GM12878 (cell line): ENCODE data around the gene NAA38. TPM values are rescaled to one million over a fixed set of nuclear protein-coding genes. Genes with fewer than 3 reads are reported as not detected.
A peak's percentile ranks its signal among the peaks of the same experiment; 100 is the strongest.

ENCODE experiments used
- ATAC-seq: fragments of 200-7000 bp; cut with Tn5 transposase; 3 replicates; pipeline ENCODE4 v1.9.1; 2020; ENCODE audit warnings: mild to moderate bottlenecking, moderate library complexity
- BruUV-seq: library from RNA; stranded (reverse); fragments of 400-500 nt; replicated peaks from 2 replicates; lab custom pipeline; 2021; lab: Mats Ljungman, UMichigan
- CTCF ChIA-PET: fragments of 300-600 bp; sonication (Branson Sonifier 250); formaldehyde crosslinking; extraction: SDS; loops from one replicate; lab custom pipeline; 2021; ENCODE audit warnings: inconsistent platforms; lab: Yijun Ruan, JAX
- POLR2A ChIA-PET: fragments of 350-600 bp; formaldehyde crosslinking; extraction: SDS; loops from one replicate; lab custom pipeline; 2021; ENCODE audit warnings: inconsistent platforms; lab: Charles Lee
- RAD21 ChIA-PET: fragments of 300-600 bp; sonication (Branson Sonifier 250); formaldehyde crosslinking; loops from one replicate; lab custom pipeline; 2023; ENCODE audit warnings: antibody characterized with exemption; ENCODE audit not compliant: unreplicated experiment; lab: Charles Lee
- SMC1A ChIA-PET: fragments of 300-600 bp; sonication (Branson Sonifier 250); formaldehyde crosslinking; loops from one replicate; lab custom pipeline; 2023; ENCODE audit not compliant: unreplicated experiment, uncharacterized antibody; lab: Charles Lee
- DNase-seq: peaks from one replicate; pipeline ENCODE4 v3.0.0-alpha.2; 2011; ENCODE audit warnings: low read depth, low spot score
- FAIRE-seq: peaks from 3 replicates; lab custom pipeline; 2011; peaks lifted over from hg19 to GRCh38; lab: Jason Lieb, UNC
- H2AFZ ChIP-seq: 2 replicates; pipeline ENCODE4 v1.6.0; 2011; ENCODE audit warnings: low read depth, low read length, control low read depth; ENCODE audit not compliant: control insufficient read depth
- H3K27ac ChIP-seq: 2 replicates; pipeline ENCODE4 v1.5.1; 2011; ENCODE audit warnings: control low read depth; ENCODE audit not compliant: control insufficient read depth, insufficient read depth
- H3K27me3 ChIP-seq, 2 experiments: replicated peaks in 1 of 2; 2 replicates each; pipeline versions ENCODE4 v1.6.0 to v1.6.1; 2011; ENCODE audit warnings: low read length in 1 of 2; ENCODE audit not compliant: control insufficient read depth in 2 of 2, insufficient read depth in 2 of 2
- H3K36me3 ChIP-seq, 2 experiments: 2 replicates each; pipeline ENCODE4 v1.5.1; 2011; ENCODE audit warnings: low read length in 1 of 2; ENCODE audit not compliant: control insufficient read depth in 2 of 2, insufficient read depth in 2 of 2
- H3K4me1 ChIP-seq: 2 replicates; pipeline ENCODE4 v1.6.1; 2011; ENCODE audit warnings: mild to moderate bottlenecking, low read length, moderate library complexity, mixed read lengths; ENCODE audit not compliant: control insufficient read depth, insufficient read depth
- H3K4me2 ChIP-seq: 2 replicates; pipeline ENCODE4 v1.6.0; 2011; ENCODE audit warnings: control low read depth; ENCODE audit not compliant: control insufficient read depth, insufficient read depth
- H3K4me3 ChIP-seq: fragments of 200-600 bp; sonication (generic); 2 replicates; pipeline ENCODE4 v1.5.1; 2016
- H3K79me2 ChIP-seq: 2 replicates; pipeline ENCODE4 v1.6.0; 2011; ENCODE audit warnings: low read length; ENCODE audit not compliant: control insufficient read depth, insufficient read depth
- H3K9ac ChIP-seq: 2 replicates; pipeline ENCODE4 v1.8.0; 2011; ENCODE audit warnings: low read length, control low read depth, mixed read lengths; ENCODE audit not compliant: control insufficient read depth, insufficient read depth
- H3K9me3 ChIP-seq: replicated peaks from 3 replicates; pipeline ENCODE4 v1.5.1; 2011; ENCODE audit warnings: mild to moderate bottlenecking, low read length; ENCODE audit not compliant: control insufficient read depth, insufficient read depth
- H4K20me1 ChIP-seq: 2 replicates; pipeline ENCODE4 v1.6.0; 2011; ENCODE audit not compliant: control insufficient read depth, insufficient read depth
- BRCA1 ChIP-seq: IDR thresholded peaks from 2 replicates; pipeline ENCODE4 v1.6.1; 2011; ENCODE audit warnings: low read depth, low read length, improper control_type of control experiment
- EGR1 ChIP-seq, 2 experiments: IDR thresholded peaks; 1 replicate in 1 of 2; 2 replicates in 1 of 2; pipeline ENCODE4 v1.6.1; 2011 to 2012; ENCODE audit warnings: low read depth in 2 of 2, low read length in 2 of 2, borderline replicate concordance in 1 of 2, mild to moderate bottlenecking in 1 of 2, moderate library complexity in 1 of 2
- EP300 ChIP-seq, 2 experiments: fragments of 150-350 bp in 1 of 2; IDR thresholded peaks; 2 replicates each; pipeline ENCODE4 v1.6.1; 2011 to 2012; ENCODE audit warnings: low read depth in 2 of 2, low read length in 2 of 2, borderline replicate concordance in 1 of 2, improper control_type of control experiment in 1 of 2, inconsistent platforms in 1 of 2; ENCODE audit not compliant: control insufficient read depth in 1 of 2
- FOXK2 ChIP-seq: fragments of 450-650 bp; IDR thresholded peaks from 2 replicates; pipeline ENCODE4 v1.6.1; 2017; ENCODE audit warnings: mild to moderate bottlenecking, moderate library complexity
- IKZF2 ChIP-seq, 2 experiments: fragments of 450-650 bp; IDR thresholded peaks; 2 replicates each; pipeline ENCODE4 v1.6.1; 2017; ENCODE audit warnings: mild to moderate bottlenecking in 2 of 2, moderate library complexity in 2 of 2
- PAX5 ChIP-seq: IDR thresholded peaks from 2 replicates; pipeline ENCODE4 v1.6.1; 2011; ENCODE audit warnings: low read depth, low read length, borderline replicate concordance
- SPI1 ChIP-seq: IDR thresholded peaks from 2 replicates; pipeline ENCODE4 v1.6.1; 2011; ENCODE audit warnings: low read depth, mild to moderate bottlenecking, low read length, moderate library complexity, borderline replicate concordance; ENCODE audit not compliant: insufficient read depth
- ZBTB11 ChIP-seq: fragments of 450-650 bp; formaldehyde crosslinking; IDR thresholded peaks from 2 replicates; pipeline ENCODE4 v1.5.0; 2022; ENCODE audit warnings: mild to moderate bottlenecking, missing genetic modification characterization
- ZBTB40 ChIP-seq: fragments of 450-650 bp; IDR thresholded peaks from 2 replicates; pipeline ENCODE4 v1.6.1; 2016; ENCODE audit warnings: mild to moderate bottlenecking, moderate library complexity, borderline replicate concordance
- WGBS: methylation state at CpG from one replicate; pipeline ENCODE4 v1.1.6; 2016; ENCODE audit warnings: low lambda C conversion rate; ENCODE audit not compliant: insufficient replicate concordance, insufficient coverage; ENCODE audit errors: missing lambda C conversion rate; 5-methylcytosine and 5-hydroxymethylcytosine counted together
- in situ Hi-C: fragments of 300-500 bp; cut with MboI; formaldehyde crosslinking; loops from 9 replicates; pipeline ENCODE4 v1.14.3; 2018; ENCODE audit warnings: mixed read lengths
- intact Hi-C: fragments of 100-400 bp; cut with micrococcal nuclease; formaldehyde crosslinking; loops from one replicate; pipeline ENCODE4 v1.14.2; 2022; ENCODE audit not compliant: unreplicated experiment
- polyA plus RNA-seq, 11 experiments: library from polyadenylated mRNA; depleted of rRNA in 4 of 11; unstranded in 6 of 11; stranded (reverse) in 5 of 11; fragments of >200 nt; fragmentation: Nextera tagmentation in 4 of 11; fragmentation: Illumina TruSeq in 1 of 11; extraction: Ambion mirVana in 4 of 11; extraction: Trizol in 1 of 11; gene quantifications; 1 replicate in 1 of 11; 2 replicates in 10 of 11; pipeline versions ENCODE4 v1.2.1 to v1.2.3, GENCODE V29; 2011 to 2016; ENCODE audit warnings: inconsistent platforms in 2 of 11, missing spikeins in 2 of 11, low read depth in 1 of 11
- total RNA-seq, 4 experiments: library from RNA; depleted of rRNA in 3 of 4; stranded (reverse); fragments of >200 nt in 3 of 4; fragmentation: Illumina TruSeq in 1 of 4; extraction: Trizol in 1 of 4; gene quantifications; 2 replicates each; pipeline versions ENCODE4 v1.2.1 to v1.2.3, GENCODE V29; 2013 to 2021

The NAA38 gene
- total and polyA plus RNA-seq, 10 of the 15 experiments (the other 5 are each of a cell fraction or from before 2014, with no cell fraction given): 31.5 to 337 (median 215) TPM

GRCh38 chr17:7880076-7880868 is 22.9 kb upstream of the NAA38 start (continued):
- peak; percentile 79 to 87; a peak in 3 of 4 replicates for TF ChIP-seq IKZF2 (IDR thresholded peaks at IDR 0.05)
- TF ChIP-seq SPI1: peak; percentile 56; the same call in 1 of the 2 replicates
- TF ChIP-seq ZBTB11 (CRISPR knock-in tag): no peak
- TF ChIP-seq PAX5: no peak
- TF ChIP-seq EP300 (IDR thresholded peaks at IDR 0.05; ENCODE audit: borderline replicate concordance in 1 of 2, control insufficient read depth in 1 of 2, low read depth in 2 of 2, low read length in 2 of 2): no peak
- no peak for TF ChIP-seq BRCA1

- FAIRE-seq (no peak), DNase-seq (no peak), ATAC-seq (no peak)
- in situ Hi-C loops (no loop called here), intact Hi-C loops (no loop called here)
- H3K4me1 ChIP-seq: peaks cover 19% of the 10 kb centered on the region
- 69% methylated on average over 7 of the region's 7 CpGs for whole genome bisulfite sequencing
- H3K9ac ChIP-seq: no peak overlapping the region
- no peak overlapping the region for H3K4me3 ChIP-seq
- H2AFZ ChIP-seq: no peak overlapping the region
- peaks cover 0 to 2% of the 10 kb centered on the region in 2 experiments; a peak in 2 of 4 replicates for H3K36me3 ChIP-seq
- no peaks in the 10 kb centered on the region for H3K9me3 ChIP-seq
- no peak overlapping the region for H3K27ac ChIP-seq
- H3K27me3 ChIP-seq: no peaks in the 10 kb centered on the region
- BruUV-seq: no TSS peak
- ChIA-PET POLR2A (interaction anchor here (0.5 kb wide), 1 partner anchor 341 kb away, joined by 4 read pairs; no protein-coding TSS in a partner anchor), RAD21 (interaction anchor here (0.9 kb wide), 1 partner anchor 16 kb away, joined by 3 read pairs; no protein-coding TSS in a partner anchor), CTCF (interaction anchor here (1.5 to 8.9 kb wide), 5 partner anchors 9 to 112 kb away, joined by 4 to 75 read pairs (median 7); partner anchors contain the start of gene NAA38), SMC1A (interaction anchor here (0.6 to 1.2 kb wide), 2 partner anchors 14 to 242 kb away, joined by 4 to 5 read pairs; no protein-coding TSS in a partner anchor)
- H4K20me1 ChIP-seq: no peaks in the 10 kb centered on the region
- no peak overlapping the region for H3K4me2 ChIP-seq
- no peaks in the 10 kb centered on the region; the same call in none of the 2 replicates for H3K79me2 ChIP-seq
- TF ChIP-seq ZBTB40 (no peak), FOXK2 (no peak), EGR1 (IDR thresholded peaks at IDR 0.05; ENCODE audit: borderline replicate concordance in 1 of 2, low read depth in 2 of 2, low read length in 2 of 2) (no peak)
Observed at GRCh38 chr17:7878234-7878633, 20.9 kb upstream of the NAA38 start.
